Panc1 (cell line): ENCODE measurements around the gene PAMR1. TPM values are rescaled to one million over a fixed set of nuclear protein-coding genes. Genes with fewer than 3 reads are reported as not detected.

ENCODE experiments used
- ATAC-seq: fragments of 200-7000 bp; cut with Tn5 transposase; 2 replicates; pipeline ENCODE4 v1.9.1; 2020; ENCODE audit warnings: mild to moderate bottlenecking, moderate library complexity
- BruUV-seq: library from RNA; stranded (reverse); fragments of 400-500 nt; replicated peaks from 2 replicates; lab custom pipeline; 2021; lab: Mats Ljungman, UMichigan
- CTCF ChIA-PET: fragments of 300-600 bp; sonication (Branson Sonifier 250); formaldehyde crosslinking; loops from one replicate; lab custom pipeline; 2022; ENCODE audit warnings: antibody characterized with exemption; lab: Charles Lee
- POLR2A ChIA-PET: fragments of 300-600 bp; sonication (Branson Sonifier 250); formaldehyde crosslinking; loops from one replicate; lab custom pipeline; 2022; ENCODE audit warnings: antibody characterized with exemption; lab: Charles Lee
- DNase-seq: peaks from one replicate; pipeline ENCODE4 v3.0.0-alpha.2; 2010; ENCODE audit warnings: low read depth, low spot score
- H3K27ac ChIP-seq: 2 replicates; pipeline ENCODE4 v1.5.1; 2011; ENCODE audit warnings: mild to moderate bottlenecking, low read length, inconsistent platforms
- H3K27me3 ChIP-seq: fragments of 200-500 bp; sonication (Bioruptor generic); 2 replicates; pipeline ENCODE4 v1.6.0; 2014; ENCODE audit warnings: low read length, inconsistent platforms; ENCODE audit not compliant: control insufficient read depth, insufficient read depth
- H3K36me3 ChIP-seq: fragments of 200-500 bp; sonication (Bioruptor generic); 2 replicates; pipeline ENCODE4 v1.5.1; 2014; ENCODE audit warnings: inconsistent platforms, mild to moderate bottlenecking, low read length, moderate library complexity; ENCODE audit not compliant: control insufficient read depth, insufficient read depth
- H3K4me1 ChIP-seq: 2 replicates; pipeline ENCODE4 v1.5.1; 2011; ENCODE audit warnings: inconsistent platforms, mild to moderate bottlenecking, low read length, moderate library complexity; ENCODE audit not compliant: control insufficient read depth, insufficient read depth
- H3K4me3 ChIP-seq, 2 experiments: 2 replicates each; pipeline ENCODE4 v1.5.1; 2011 to 2012; ENCODE audit warnings: low read depth in 2 of 2, low read length in 2 of 2, mild to moderate bottlenecking in 2 of 2, inconsistent platforms in 1 of 2, moderate library complexity in 1 of 2
- H3K9me3 ChIP-seq: fragments of 200-500 bp; sonication (Bioruptor generic); 2 replicates; pipeline ENCODE4 v1.5.1; 2014; ENCODE audit warnings: low read depth, mild to moderate bottlenecking, inconsistent platforms, low read length, moderate library complexity; ENCODE audit not compliant: control insufficient read depth, insufficient read depth
- POLR2AphosphoS5 ChIP-seq: IDR thresholded peaks from 2 replicates; pipeline ENCODE4 v1.6.1; 2012; ENCODE audit warnings: mild to moderate bottlenecking, low read depth, low read length, moderate library complexity
- SIN3A ChIP-seq: IDR thresholded peaks from 2 replicates; pipeline ENCODE4 v1.6.1; 2012; ENCODE audit warnings: low read depth, mild to moderate bottlenecking, low read length, moderate library complexity, borderline replicate concordance; ENCODE audit not compliant: insufficient read depth
- TCF7L2 ChIP-seq: IDR thresholded peaks from 2 replicates; pipeline ENCODE4 v1.6.1; 2011; ENCODE audit warnings: mild to moderate bottlenecking, low read depth, low read length, inconsistent platforms
- in situ Hi-C: cut with HindIII; loops from 2 replicates; pipeline ENCODE4 v1.10.0; 2016; ENCODE audit warnings: low sequenced_read_pairs, low pct_unique_long_range_greater_than_20kb
- intact Hi-C: fragments of 100-400 bp; cut with micrococcal nuclease; formaldehyde crosslinking; loops from one replicate; pipeline ENCODE4 v1.10.0; 2022; ENCODE audit not compliant: unreplicated experiment
- total RNA-seq: library from RNA; stranded (reverse); gene quantifications from one replicate; pipeline ENCODE4 v1.2.1, GENCODE V29; 2021; ENCODE audit not compliant: unreplicated experiment
- TF ChIP-seq, protein P1 (sequence below): fragments of 450-650 bp; IDR thresholded peaks from 2 replicates; pipeline ENCODE4 v1.5.1; 2017; ENCODE audit warnings: mild to moderate bottlenecking
- TF ChIP-seq, protein P2 (sequence below), 2 experiments: IDR thresholded peaks; 2 replicates each; pipeline ENCODE4 v1.6.1; 2011 to 2012; ENCODE audit warnings: low read depth in 2 of 2, control low read depth in 1 of 2, low read length in 1 of 2, mild to moderate bottlenecking in 1 of 2, moderate library complexity in 1 of 2; ENCODE audit not compliant: insufficient read depth in 1 of 2

PAMR1 gene
- total RNA-seq, 1 experiment from 2014 or later, result 0.13 TPM

DNA sequence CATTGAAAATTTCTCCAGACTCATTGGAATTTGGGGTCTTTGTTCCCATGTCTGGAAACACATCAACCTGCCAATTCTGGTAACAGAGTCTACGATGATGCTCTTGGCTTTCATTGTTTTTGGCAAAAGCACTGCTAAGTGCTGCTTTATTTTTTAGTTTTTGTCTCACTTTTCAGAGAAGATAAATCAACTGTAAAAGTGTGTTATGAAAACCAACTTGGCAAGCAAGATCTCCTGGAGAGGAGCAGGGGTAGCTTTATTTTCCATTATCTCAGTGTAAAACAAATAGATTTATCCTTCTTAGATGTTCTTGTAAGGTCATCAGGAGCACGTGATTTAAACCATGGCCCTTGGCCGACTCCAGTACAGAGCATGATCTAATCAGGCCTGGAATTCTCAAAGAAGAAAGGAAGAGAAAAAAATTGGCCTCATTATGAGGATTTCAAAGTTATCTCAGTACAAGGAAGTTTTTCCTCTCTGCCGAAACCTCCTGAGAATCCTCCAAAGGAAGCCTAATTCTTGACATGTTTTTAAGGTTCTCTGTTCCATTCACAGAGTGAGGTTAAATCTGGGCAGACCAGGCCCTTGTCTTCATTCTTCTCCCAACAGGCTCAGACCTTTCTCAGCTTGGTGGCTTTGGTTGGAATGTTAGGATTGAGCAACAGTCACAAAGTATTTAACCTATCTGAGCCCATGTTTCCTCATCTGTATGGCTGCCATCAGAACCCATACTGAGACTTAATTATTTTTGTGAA lies 16.4 kb upstream of the PAMR1 start:
- POLR2A ChIA-PET, result no interaction called here
- no TSS peak for BruUV-seq
- no peak for ATAC-seq
- TF ChIP-seq POLR2AphosphoS5, result no peak
- no peak for TF ChIP-seq TCF7L2
- TF ChIP-seq SIN3A, result no peak
- TF ChIP-seq, protein P1, sequence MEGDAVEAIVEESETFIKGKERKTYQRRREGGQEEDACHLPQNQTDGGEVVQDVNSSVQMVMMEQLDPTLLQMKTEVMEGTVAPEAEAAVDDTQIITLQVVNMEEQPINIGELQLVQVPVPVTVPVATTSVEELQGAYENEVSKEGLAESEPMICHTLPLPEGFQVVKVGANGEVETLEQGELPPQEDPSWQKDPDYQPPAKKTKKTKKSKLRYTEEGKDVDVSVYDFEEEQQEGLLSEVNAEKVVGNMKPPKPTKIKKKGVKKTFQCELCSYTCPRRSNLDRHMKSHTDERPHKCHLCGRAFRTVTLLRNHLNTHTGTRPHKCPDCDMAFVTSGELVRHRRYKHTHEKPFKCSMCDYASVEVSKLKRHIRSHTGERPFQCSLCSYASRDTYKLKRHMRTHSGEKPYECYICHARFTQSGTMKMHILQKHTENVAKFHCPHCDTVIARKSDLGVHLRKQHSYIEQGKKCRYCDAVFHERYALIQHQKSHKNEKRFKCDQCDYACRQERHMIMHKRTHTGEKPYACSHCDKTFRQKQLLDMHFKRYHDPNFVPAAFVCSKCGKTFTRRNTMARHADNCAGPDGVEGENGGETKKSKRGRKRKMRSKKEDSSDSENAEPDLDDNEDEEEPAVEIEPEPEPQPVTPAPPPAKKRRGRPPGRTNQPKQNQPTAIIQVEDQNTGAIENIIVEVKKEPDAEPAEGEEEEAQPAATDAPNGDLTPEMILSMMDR, result no peak
- TF ChIP-seq, protein P2, sequence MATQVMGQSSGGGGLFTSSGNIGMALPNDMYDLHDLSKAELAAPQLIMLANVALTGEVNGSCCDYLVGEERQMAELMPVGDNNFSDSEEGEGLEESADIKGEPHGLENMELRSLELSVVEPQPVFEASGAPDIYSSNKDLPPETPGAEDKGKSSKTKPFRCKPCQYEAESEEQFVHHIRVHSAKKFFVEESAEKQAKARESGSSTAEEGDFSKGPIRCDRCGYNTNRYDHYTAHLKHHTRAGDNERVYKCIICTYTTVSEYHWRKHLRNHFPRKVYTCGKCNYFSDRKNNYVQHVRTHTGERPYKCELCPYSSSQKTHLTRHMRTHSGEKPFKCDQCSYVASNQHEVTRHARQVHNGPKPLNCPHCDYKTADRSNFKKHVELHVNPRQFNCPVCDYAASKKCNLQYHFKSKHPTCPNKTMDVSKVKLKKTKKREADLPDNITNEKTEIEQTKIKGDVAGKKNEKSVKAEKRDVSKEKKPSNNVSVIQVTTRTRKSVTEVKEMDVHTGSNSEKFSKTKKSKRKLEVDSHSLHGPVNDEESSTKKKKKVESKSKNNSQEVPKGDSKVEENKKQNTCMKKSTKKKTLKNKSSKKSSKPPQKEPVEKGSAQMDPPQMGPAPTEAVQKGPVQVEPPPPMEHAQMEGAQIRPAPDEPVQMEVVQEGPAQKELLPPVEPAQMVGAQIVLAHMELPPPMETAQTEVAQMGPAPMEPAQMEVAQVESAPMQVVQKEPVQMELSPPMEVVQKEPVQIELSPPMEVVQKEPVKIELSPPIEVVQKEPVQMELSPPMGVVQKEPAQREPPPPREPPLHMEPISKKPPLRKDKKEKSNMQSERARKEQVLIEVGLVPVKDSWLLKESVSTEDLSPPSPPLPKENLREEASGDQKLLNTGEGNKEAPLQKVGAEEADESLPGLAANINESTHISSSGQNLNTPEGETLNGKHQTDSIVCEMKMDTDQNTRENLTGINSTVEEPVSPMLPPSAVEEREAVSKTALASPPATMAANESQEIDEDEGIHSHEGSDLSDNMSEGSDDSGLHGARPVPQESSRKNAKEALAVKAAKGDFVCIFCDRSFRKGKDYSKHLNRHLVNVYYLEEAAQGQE (IDR thresholded peaks at IDR 0.05; ENCODE audit: insufficient read depth in 1 of 2, low read depth in 2 of 2, low read length in 1 of 2), result no peak
- H3K27ac ChIP-seq, result no peak overlapping the region
- no peaks in the 10 kb centered on the region for H3K36me3 ChIP-seq
- DNase-seq, result no peak
- CTCF ChIA-PET, result no interaction called here
- H3K4me1 ChIP-seq, result no peaks in the 10 kb centered on the region
- in situ Hi-C loops, result no loop called here
- H3K27me3 ChIP-seq, result peaks cover 18% of the 10 kb centered on the region
- H3K9me3 ChIP-seq, result no peaks in the 10 kb centered on the region
- H3K4me3 ChIP-seq, result no peak overlapping the region
- intact Hi-C loops, result no loop called here

DNA sequence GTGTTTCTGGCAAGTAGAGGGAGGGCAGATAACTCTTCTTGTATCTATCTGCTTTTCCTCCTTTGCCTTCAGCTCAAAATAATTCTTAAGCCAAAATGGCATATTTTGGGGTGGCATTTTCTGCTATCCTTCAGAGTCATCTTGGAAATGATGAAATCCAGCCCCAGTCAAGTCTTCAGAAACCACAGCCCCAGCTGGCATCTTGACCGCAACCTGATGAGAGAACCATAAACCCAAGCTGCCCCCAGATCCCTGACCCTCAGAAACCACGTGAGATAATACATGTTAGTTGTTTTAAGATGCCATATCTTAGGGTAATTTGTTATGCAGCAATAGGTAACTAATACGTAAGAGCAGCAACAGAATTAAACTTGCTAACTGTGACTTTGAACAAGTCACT lies 15.1 kb upstream of the PAMR1 start:
- POLR2A ChIA-PET, result no interaction called here
- in situ Hi-C loops, result no loop called here

More for the DNA sequence above, 15.1 kb upstream of the PAMR1 start:
- no peak for TF ChIP-seq SIN3A
- TF ChIP-seq, protein P2 (IDR thresholded peaks at IDR 0.05; ENCODE audit: insufficient read depth in 1 of 2, low read depth in 2 of 2, low read length in 1 of 2), result no peak
- no peak for TF ChIP-seq POLR2AphosphoS5
- TF ChIP-seq TCF7L2, result no peak
- TF ChIP-seq, protein P1, result no peak
- no peaks in the 10 kb centered on the region for H3K36me3 ChIP-seq
- intact Hi-C loops, result no loop called here
- no peak overlapping the region for H3K27ac ChIP-seq
- CTCF ChIA-PET, result no interaction called here
- no TSS peak for BruUV-seq
- no peaks in the 10 kb centered on the region for H3K9me3 ChIP-seq
- no peaks in the 10 kb centered on the region for H3K4me1 ChIP-seq
- peaks cover 20% of the 10 kb centered on the region for H3K27me3 ChIP-seq
- H3K4me3 ChIP-seq, result no peak overlapping the region
- ATAC-seq, result no peak
- no peak for DNase-seq
